Stimulated activated naive CD4-positive, alpha-beta T cell (primary cell): ENCODE results near the gene ERCC6L2.

Experiments
- DNase-seq, 6 experiments: peaks; one replicate each; lab custom pipeline; 2025; lab: John Stamatoyannopoulos, UW

ERCC6L2 gene

GRCh38 chr9:95980262-95981125, 105.0 kb downstream of the ERCC6L2 start:
- no peak for DNase-seq

- peak in 3 of 6 experiments; percentile 52 to 58 (median 57) for DNase-seq
These were observed 106.4 kb downstream of the ERCC6L2 start for GRCh38 chr9:95981761-95982390.

- no peak for DNase-seq
These were observed 110.1 kb downstream of the ERCC6L2 start for GRCh38 chr9:95985440-95986055.

- DNase-seq: no peak
These were observed 113.8 kb downstream of the ERCC6L2 start for GRCh38 chr9:95989297-95989696.

- DNase-seq: no peak
These were observed 115.8 kb downstream of the ERCC6L2 start for GRCh38 chr9:95991326-95991725.

GRCh38 chr9:95992536-95992935, 117.0 kb downstream of the ERCC6L2 start:
- DNase-seq: no peak

- DNase-seq: no peak
These were observed 117.8 kb downstream of the ERCC6L2 start for GRCh38 chr9:95993337-95993736.

- no peak for DNase-seq
These were observed 123.9 kb downstream of the ERCC6L2 start for GRCh38 chr9:95999390-95999789.

GRCh38 chr9:96004379-96004778, 128.9 kb downstream of the ERCC6L2 start:
- no peak for DNase-seq

- DNase-seq: no peak
These were observed 130.9 kb downstream of the ERCC6L2 start for GRCh38 chr9:96006296-96006879.

GRCh38 chr9:96006961-96007360, 131.5 kb downstream of the ERCC6L2 start:
- no peak for DNase-seq

GRCh38 chr9:96008502-96009222, 133.2 kb downstream of the ERCC6L2 start:
- DNase-seq: no peak

GRCh38 chr9:96009223-96009602, 133.7 kb downstream of the ERCC6L2 start:
- DNase-seq: no peak

GRCh38 chr9:96009690-96010472, 134.4 kb downstream of the ERCC6L2 start:
- DNase-seq: peak in 5 of 6 experiments; percentile 15 to 60 (median 40)

- peak; percentile 28 to 80 (median 60) for DNase-seq
These were observed 138.6 kb downstream of the ERCC6L2 start for GRCh38 chr9:96014078-96014477.

- DNase-seq: peak in 3 of 6 experiments; percentile 53 to 71 (median 58)
These were observed 140.6 kb downstream of the ERCC6L2 start for GRCh38 chr9:96015876-96016686.
